Peyer's patch (tissue), 4 donors: ENCODE results near the gene KDM2A.

Source experiments
- POLR2A ChIP-seq, 2 donors: fragments of 450-650 bp; IDR thresholded peaks; one replicate each; pipeline ENCODE4 v1.5.1; 2017; ENCODE audit warnings: antibody characterized with exemption in 2 of 2, mild to moderate bottlenecking in 2 of 2, moderate library complexity in 2 of 2
- TF ChIP-seq, protein P1 (sequence below), 6 experiments: fragments of 450-650 bp in 4 of 6; fragments of 200-600 bp in 2 of 6; sonication (generic) in 1 of 6; IDR thresholded peaks; one replicate each; pipeline ENCODE4 v1.5.1; 2017 to 2019; ENCODE audit warnings: antibody characterized with exemption in 6 of 6, mild to moderate bottlenecking in 3 of 6, moderate library complexity in 1 of 6

DNA sequence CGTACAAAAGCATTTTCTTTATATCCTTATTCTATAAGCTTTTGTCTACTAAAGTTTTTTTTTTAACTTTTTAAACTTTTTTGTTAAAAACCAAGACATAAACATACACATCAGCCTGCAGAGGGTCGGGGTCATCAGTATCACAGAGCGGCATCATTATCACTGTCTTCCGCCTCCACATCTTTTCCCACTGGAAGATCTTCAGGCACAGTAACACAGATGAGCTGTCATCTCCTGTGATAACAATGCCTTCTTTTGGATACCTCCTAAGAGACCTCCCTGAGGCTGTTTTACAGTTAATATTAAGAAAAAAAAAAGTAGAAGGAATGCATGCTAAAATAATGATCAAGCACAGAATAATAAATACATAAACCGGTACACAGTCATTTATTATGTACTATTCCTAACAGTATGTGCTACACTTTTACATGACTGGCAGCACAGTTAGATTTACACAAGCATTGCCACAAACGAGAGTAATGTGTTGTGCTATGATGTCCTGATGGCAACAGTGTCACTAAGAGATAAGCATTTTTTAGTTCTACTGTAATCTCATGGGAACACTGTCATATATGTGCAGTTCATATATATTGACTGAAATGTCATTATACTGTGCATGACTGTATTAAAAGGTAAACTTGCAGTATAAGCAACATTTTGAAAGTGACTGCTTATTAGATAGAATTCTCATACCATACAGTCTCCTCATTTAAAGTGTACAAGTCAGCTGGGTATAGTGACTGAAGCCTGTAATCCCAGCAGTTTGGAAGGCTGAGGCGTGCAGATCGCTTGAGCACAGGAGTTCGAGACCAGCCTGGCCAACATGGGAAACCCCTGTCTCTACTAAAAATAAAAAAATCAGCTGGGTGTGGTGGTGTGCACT lies 58.6 kb downstream of the KDM2A start:
- TF ChIP-seq, protein P1, sequence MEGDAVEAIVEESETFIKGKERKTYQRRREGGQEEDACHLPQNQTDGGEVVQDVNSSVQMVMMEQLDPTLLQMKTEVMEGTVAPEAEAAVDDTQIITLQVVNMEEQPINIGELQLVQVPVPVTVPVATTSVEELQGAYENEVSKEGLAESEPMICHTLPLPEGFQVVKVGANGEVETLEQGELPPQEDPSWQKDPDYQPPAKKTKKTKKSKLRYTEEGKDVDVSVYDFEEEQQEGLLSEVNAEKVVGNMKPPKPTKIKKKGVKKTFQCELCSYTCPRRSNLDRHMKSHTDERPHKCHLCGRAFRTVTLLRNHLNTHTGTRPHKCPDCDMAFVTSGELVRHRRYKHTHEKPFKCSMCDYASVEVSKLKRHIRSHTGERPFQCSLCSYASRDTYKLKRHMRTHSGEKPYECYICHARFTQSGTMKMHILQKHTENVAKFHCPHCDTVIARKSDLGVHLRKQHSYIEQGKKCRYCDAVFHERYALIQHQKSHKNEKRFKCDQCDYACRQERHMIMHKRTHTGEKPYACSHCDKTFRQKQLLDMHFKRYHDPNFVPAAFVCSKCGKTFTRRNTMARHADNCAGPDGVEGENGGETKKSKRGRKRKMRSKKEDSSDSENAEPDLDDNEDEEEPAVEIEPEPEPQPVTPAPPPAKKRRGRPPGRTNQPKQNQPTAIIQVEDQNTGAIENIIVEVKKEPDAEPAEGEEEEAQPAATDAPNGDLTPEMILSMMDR (IDR thresholded peaks at IDR 0.05) = no peak
- TF ChIP-seq POLR2A (IDR thresholded peaks at IDR 0.05) = no peak
